CD4-positive, alpha-beta T cell treated with Interleukin-17A for 4 hours (primary cell): ENCODE data around the gene CIBAR2.

Experiments used
- DNase-seq: peaks from one replicate; pipeline ENCODE4 v3.0.0-alpha.2; 2020; ENCODE audit warnings: mixed read lengths

CIBAR2 gene

GRCh38 chr16:85100265-85100664, 12.0 kb downstream of the CIBAR2 start:
- DNase-seq = no peak

- DNase-seq = no peak
Observed at GRCh38 chr16:85098565-85098964, 13.7 kb downstream of the CIBAR2 start.

GRCh38 chr16:85096921-85097320, 15.4 kb downstream of the CIBAR2 start:
- DNase-seq = no peak

- DNase-seq = no peak
Observed at GRCh38 chr16:85094812-85095211, 17.5 kb downstream of the CIBAR2 start.

- no peak for DNase-seq
Observed at GRCh38 chr16:85094176-85094805, 18.0 kb downstream of the CIBAR2 start.

GRCh38 chr16:85093705-85094104, 18.6 kb downstream of the CIBAR2 start:
- DNase-seq = no peak

- DNase-seq = no peak
Observed at GRCh38 chr16:85092851-85093250, 19.4 kb downstream of the CIBAR2 start.

- no peak for DNase-seq
Observed at GRCh38 chr16:85092309-85092708, 20.0 kb downstream of the CIBAR2 start.

GRCh38 chr16:85091522-85091910, 20.8 kb downstream of the CIBAR2 start:
- DNase-seq = no peak

- DNase-seq = no peak
Observed at GRCh38 chr16:85090873-85091521, 21.3 kb downstream of the CIBAR2 start.

GRCh38 chr16:85090181-85090580, 22.1 kb downstream of the CIBAR2 start:
- DNase-seq = no peak

GRCh38 chr16:85089525-85089924, 22.7 kb downstream of the CIBAR2 start:
- no peak for DNase-seq

GRCh38 chr16:85088570-85089199, 23.6 kb downstream of the CIBAR2 start:
- DNase-seq = no peak

- no peak for DNase-seq
Observed at GRCh38 chr16:85087899-85088569, 24.2 kb downstream of the CIBAR2 start.

GRCh38 chr16:85086347-85087291, 25.7 kb downstream of the CIBAR2 start:
- peak; percentile 86 for DNase-seq

- DNase-seq = no peak
Observed at GRCh38 chr16:85085721-85086120, 26.6 kb downstream of the CIBAR2 start.

- DNase-seq = no peak
Observed at GRCh38 chr16:85084841-85085510, 27.3 kb downstream of the CIBAR2 start.

GRCh38 chr16:85083051-85083639, 29.1 kb downstream of the CIBAR2 start:
- DNase-seq = no peak

- DNase-seq = no peak
Observed at GRCh38 chr16:85082173-85083050, 29.9 kb downstream of the CIBAR2 start.

- DNase-seq = no peak
Observed at GRCh38 chr16:85081765-85082164, 30.5 kb downstream of the CIBAR2 start.

GRCh38 chr16:85081038-85081437, 31.2 kb downstream of the CIBAR2 start:
- DNase-seq = no peak
